Panc1 (cell line): ENCODE measurements around the gene AGAP1. TPM values are rescaled to one million over a fixed set of nuclear protein-coding genes. Genes with fewer than 3 reads are reported as not detected.

Experiments
- ATAC-seq: fragments of 200-7000 bp; cut with Tn5 transposase; 2 replicates; pipeline ENCODE4 v1.9.1; 2020; ENCODE audit warnings: mild to moderate bottlenecking, moderate library complexity
- BruUV-seq: library from RNA; stranded (reverse); fragments of 400-500 nt; replicated peaks from 2 replicates; lab custom pipeline; 2021; lab: Mats Ljungman, UMichigan
- CTCF ChIA-PET: fragments of 300-600 bp; sonication (Branson Sonifier 250); formaldehyde crosslinking; loops from one replicate; lab custom pipeline; 2022; ENCODE audit warnings: antibody characterized with exemption; lab: Charles Lee
- POLR2A ChIA-PET: fragments of 300-600 bp; sonication (Branson Sonifier 250); formaldehyde crosslinking; loops from one replicate; lab custom pipeline; 2022; ENCODE audit warnings: antibody characterized with exemption; lab: Charles Lee
- DNase-seq: peaks from one replicate; pipeline ENCODE4 v3.0.0-alpha.2; 2010; ENCODE audit warnings: low read depth, low spot score
- H3K27ac ChIP-seq: 2 replicates; pipeline ENCODE4 v1.5.1; 2011; ENCODE audit warnings: mild to moderate bottlenecking, low read length, inconsistent platforms
- H3K27me3 ChIP-seq: fragments of 200-500 bp; sonication (Bioruptor generic); 2 replicates; pipeline ENCODE4 v1.6.0; 2014; ENCODE audit warnings: low read length, inconsistent platforms; ENCODE audit not compliant: control insufficient read depth, insufficient read depth
- H3K36me3 ChIP-seq: fragments of 200-500 bp; sonication (Bioruptor generic); 2 replicates; pipeline ENCODE4 v1.5.1; 2014; ENCODE audit warnings: inconsistent platforms, mild to moderate bottlenecking, low read length, moderate library complexity; ENCODE audit not compliant: control insufficient read depth, insufficient read depth
- H3K4me1 ChIP-seq: 2 replicates; pipeline ENCODE4 v1.5.1; 2011; ENCODE audit warnings: inconsistent platforms, mild to moderate bottlenecking, low read length, moderate library complexity; ENCODE audit not compliant: control insufficient read depth, insufficient read depth
- H3K4me3 ChIP-seq, 2 experiments: 2 replicates each; pipeline ENCODE4 v1.5.1; 2011 to 2012; ENCODE audit warnings: low read depth in 2 of 2, low read length in 2 of 2, mild to moderate bottlenecking in 2 of 2, inconsistent platforms in 1 of 2, moderate library complexity in 1 of 2
- H3K9me3 ChIP-seq: fragments of 200-500 bp; sonication (Bioruptor generic); 2 replicates; pipeline ENCODE4 v1.5.1; 2014; ENCODE audit warnings: low read depth, mild to moderate bottlenecking, inconsistent platforms, low read length, moderate library complexity; ENCODE audit not compliant: control insufficient read depth, insufficient read depth
- CTCF ChIP-seq: fragments of 450-650 bp; IDR thresholded peaks from 2 replicates; pipeline ENCODE4 v1.5.1; 2017; ENCODE audit warnings: mild to moderate bottlenecking
- POLR2AphosphoS5 ChIP-seq: IDR thresholded peaks from 2 replicates; pipeline ENCODE4 v1.6.1; 2012; ENCODE audit warnings: mild to moderate bottlenecking, low read depth, low read length, moderate library complexity
- REST ChIP-seq, 2 experiments: IDR thresholded peaks; 2 replicates each; pipeline ENCODE4 v1.6.1; 2011 to 2012; ENCODE audit warnings: low read depth in 2 of 2, control low read depth in 1 of 2, low read length in 1 of 2, mild to moderate bottlenecking in 1 of 2, moderate library complexity in 1 of 2; ENCODE audit not compliant: insufficient read depth in 1 of 2
- SIN3A ChIP-seq: IDR thresholded peaks from 2 replicates; pipeline ENCODE4 v1.6.1; 2012; ENCODE audit warnings: low read depth, mild to moderate bottlenecking, low read length, moderate library complexity, borderline replicate concordance; ENCODE audit not compliant: insufficient read depth
- TCF7L2 ChIP-seq: IDR thresholded peaks from 2 replicates; pipeline ENCODE4 v1.6.1; 2011; ENCODE audit warnings: mild to moderate bottlenecking, low read depth, low read length, inconsistent platforms
- in situ Hi-C: cut with HindIII; loops from 2 replicates; pipeline ENCODE4 v1.10.0; 2016; ENCODE audit warnings: low sequenced_read_pairs, low pct_unique_long_range_greater_than_20kb
- intact Hi-C: fragments of 100-400 bp; cut with micrococcal nuclease; formaldehyde crosslinking; loops from one replicate; pipeline ENCODE4 v1.10.0; 2022; ENCODE audit not compliant: unreplicated experiment
- total RNA-seq: library from RNA; stranded (reverse); gene quantifications from one replicate; pipeline ENCODE4 v1.2.1, GENCODE V29; 2021; ENCODE audit not compliant: unreplicated experiment

The AGAP1 gene
- total RNA-seq, 1 experiment from 2014 or later = 38.9 TPM

GRCh38 chr2:235500761-235501672 is 7.2 kb downstream of the AGAP1 start:
- in situ Hi-C loops (no loop called here), intact Hi-C loops (loop anchor here (10.0 kb wide), 1 partner anchor 94 kb away; no protein-coding TSS in a partner anchor)
- H3K4me1 ChIP-seq = peaks cover 67% of the 10 kb centered on the region
- DNase-seq (no peak), ATAC-seq (peak; percentile 72)
- H3K4me3 ChIP-seq = peak overlapping the region; percentile 15 to 46; a peak in 3 of 4 replicates
- no peaks in the 10 kb centered on the region for H3K36me3 ChIP-seq
- peak overlapping the region; percentile 78 for H3K27ac ChIP-seq
- no peaks in the 10 kb centered on the region for H3K9me3 ChIP-seq
- no peaks in the 10 kb centered on the region for H3K27me3 ChIP-seq
- no TSS peak for BruUV-seq
- ChIA-PET CTCF (interaction anchor here (1.1 kb wide), 1 partner anchor 93 kb away, joined by 5 read pairs; no protein-coding TSS in a partner anchor), POLR2A (interaction anchor here (0.7 kb wide), 1 partner anchor 1005 kb away, joined by 8 read pairs; no protein-coding TSS in a partner anchor)
- no peak for TF ChIP-seq CTCF
- no peak for TF ChIP-seq SIN3A
- no peak for TF ChIP-seq REST (IDR thresholded peaks at IDR 0.05; ENCODE audit: insufficient read depth in 1 of 2, low read depth in 2 of 2, low read length in 1 of 2)
- no peak for TF ChIP-seq POLR2AphosphoS5
- no peak for TF ChIP-seq TCF7L2

GRCh38 chr2:235501673-235502031 is 7.8 kb downstream of the AGAP1 start:
- no peak; the same call in 1 of the 2 replicates for ATAC-seq
- Histone ChIP-seq H3K4me1 (peaks cover 68% of the 10 kb centered on the region), H3K9me3 (no peaks in the 10 kb centered on the region), H3K4me3 (peak overlapping the region; percentile 15 to 46; a peak in 3 of 4 replicates), H3K36me3 (no peaks in the 10 kb centered on the region), H3K27me3 (no peaks in the 10 kb centered on the region), H3K27ac (peak overlapping the region; percentile 78)
- POLR2A ChIA-PET = interaction anchor here (0.7 kb wide), 1 partner anchor 1006 kb away, joined by 8 read pairs; no protein-coding TSS in a partner anchor
- TF ChIP-seq REST (IDR thresholded peaks at IDR 0.05; ENCODE audit: insufficient read depth in 1 of 2, low read depth in 2 of 2, low read length in 1 of 2) = no peak
- no peak for TF ChIP-seq CTCF
- TF ChIP-seq SIN3A = no peak
- TF ChIP-seq TCF7L2 = no peak
- TF ChIP-seq POLR2AphosphoS5 = no peak
- DNase-seq = no peak
- BruUV-seq = no TSS peak
- in situ Hi-C loops = no loop called here
- intact Hi-C loops = loop anchor here (10.0 kb wide), 1 partner anchor 93 kb away; no protein-coding TSS in a partner anchor
- CTCF ChIA-PET = interaction anchor here (0.6 to 1.1 kb wide), 2 partner anchors 9 to 92 kb away, joined by 5 to 6 read pairs; no protein-coding TSS in a partner anchor
